Measurements from ENCODE around the gene IAPP. TPM values are rescaled to one million over a fixed set of nuclear protein-coding genes. Genes with fewer than 3 reads are reported as not detected.
A peak's percentile ranks its signal among the peaks of the same experiment; 100 is the strongest.

Gene IAPP
- total and polyA plus RNA-seq, 9 of the 15 experiments (the other 6 are each of a cell fraction or from before 2014, with no cell fraction given): not detected

GRCh38 chr12:21346542-21347205 lies 26.0 kb upstream of the IAPP start (continued):
- TF ChIP-seq CEBPZ (IDR thresholded peaks at IDR 0.05; ENCODE audit: borderline replicate concordance, low read depth, low read length): no peak
- no peak for TF ChIP-seq YY1 (IDR thresholded peaks at IDR 0.05; ENCODE audit: borderline replicate concordance in 1 of 3, control insufficient read depth in 1 of 3, extremely low read depth in 1 of 3, insufficient read depth in 3 of 3, insufficient read length in 1 of 3, insufficient replicate concordance in 2 of 3, low read depth in 1 of 3, low read length in 2 of 3)
- no peak for TF ChIP-seq BRCA1 (IDR thresholded peaks at IDR 0.05)
- TF ChIP-seq BRCA1 (CRISPR knock-in tag; IDR thresholded peaks at IDR 0.05): no peak
- TF ChIP-seq ZNF76 (CRISPR knock-in tag; IDR thresholded peaks at IDR 0.05; ENCODE audit: borderline replicate concordance): no peak
- TF ChIP-seq PREB (CRISPR knock-in tag; IDR thresholded peaks at IDR 0.05): no peak
- TF ChIP-seq E2F5 (CRISPR knock-in tag; IDR thresholded peaks at IDR 0.05): no peak
- no peak for TF ChIP-seq ZBTB8A (IDR thresholded peaks at IDR 0.05; ENCODE audit: partially characterized antibody)
- no peak for TF ChIP-seq ZFP1 (CRISPR knock-in tag; IDR thresholded peaks at IDR 0.05)
- no peak for TF ChIP-seq SOX6 (IDR thresholded peaks at IDR 0.05)
- TF ChIP-seq KDM1A (IDR thresholded peaks at IDR 0.05): 0 out of 4 replicates have a peak, but pooled peaks of 1 of the 2 experiments have one; percentile 29
- TF ChIP-seq HDAC8 (tag; IDR thresholded peaks at IDR 0.05): no peak
- no peak for TF ChIP-seq ZC3H8 (IDR thresholded peaks at IDR 0.05)
- 0 out of 4 replicates have a peak, but pooled peaks of 1 of the 2 experiments have one; percentile 50 for TF ChIP-seq RCOR1 (IDR thresholded peaks at IDR 0.05; ENCODE audit: borderline replicate concordance in 1 of 2, low read depth in 2 of 2, low read length in 2 of 2)
- no peak for TF ChIP-seq MEF2D (tag; conservative IDR thresholded peaks at IDR 0.05; ENCODE audit: low read depth)
- no peak for TF ChIP-seq ZNF174 (CRISPR knock-in tag; IDR thresholded peaks at IDR 0.05)
- TF ChIP-seq ZNF561 (CRISPR knock-in tag; conservative IDR thresholded peaks at IDR 0.05): no peak
- TF ChIP-seq ZNF311 (CRISPR knock-in tag; IDR thresholded peaks at IDR 0.05): no peak
- peak; percentile 69 for TF ChIP-seq NCOR1 (IDR thresholded peaks at IDR 0.05)
- TF ChIP-seq POLR2G (IDR thresholded peaks at IDR 0.05; ENCODE audit: low read depth, low read length): no peak
- no peak for TF ChIP-seq ZNF395 (CRISPR knock-in tag; IDR thresholded peaks at IDR 0.05)
- no peak for TF ChIP-seq BRD9 (IDR thresholded peaks at IDR 0.05; ENCODE audit: low read depth, partially characterized antibody)
- no peak for TF ChIP-seq ZNF134 (CRISPR knock-in tag; conservative IDR thresholded peaks at IDR 0.05)
